Omental fat pad (tissue), 4 donors: ENCODE data around the gene RIMKLA. TPM values are rescaled to one million over a fixed set of nuclear protein-coding genes. Genes with fewer than 3 reads are reported as not detected.

Experiments
- ATAC-seq: fragments of 150-250 bp; one replicate; pipeline ENCODE4 v1.9.1; 2016; ENCODE audit warnings: mild to moderate bottlenecking, moderate library complexity; ENCODE audit not compliant: low FRiP score
- DNase-seq: peaks from one replicate; pipeline ENCODE4 v3.0.0-alpha.2; 2019; ENCODE audit warnings: low spot score
- CTCF ChIP-seq, 3 donors: fragments of 450-650 bp; IDR thresholded peaks; one replicate each; pipeline ENCODE4 v1.5.1; 2016 to 2017; ENCODE audit warnings: antibody characterized with exemption in 3 of 3, mild to moderate bottlenecking in 3 of 3, moderate library complexity in 2 of 3
- total RNA-seq, 4 donors: library from RNA; depleted of rRNA; stranded (reverse); fragments of >200 nt; gene quantifications; one replicate each; pipeline ENCODE4 v1.1.0, GENCODE V29; 2016

RIMKLA gene
- total RNA-seq, 4 donors from 2014 or later, result 0.12 to 0.38 (median 0.25) TPM

GRCh38 chr1:42429603-42430002 is 49.0 kb downstream of the RIMKLA start:
- no peak for TF ChIP-seq CTCF (IDR thresholded peaks at IDR 0.05)
- ATAC-seq (no peak), DNase-seq (no peak)

- DNase-seq (no peak), ATAC-seq (no peak)
- TF ChIP-seq CTCF (IDR thresholded peaks at IDR 0.05), result no peak
These were observed 49.9 kb downstream of the RIMKLA start for GRCh38 chr1:42430286-42431135.

- TF ChIP-seq CTCF (IDR thresholded peaks at IDR 0.05), result no peak
- ATAC-seq, result no peak
- no peak for DNase-seq
These were observed 50.9 kb downstream of the RIMKLA start for GRCh38 chr1:42431514-42431913.

- no peak for ATAC-seq
- TF ChIP-seq CTCF (IDR thresholded peaks at IDR 0.05), result no peak
- no peak for DNase-seq
These were observed 52.1 kb downstream of the RIMKLA start for GRCh38 chr1:42432714-42433113.

GRCh38 chr1:42433369-42433768 is 52.8 kb downstream of the RIMKLA start:
- DNase-seq, result no peak
- TF ChIP-seq CTCF (IDR thresholded peaks at IDR 0.05), result no peak
- no peak for ATAC-seq

GRCh38 chr1:42434340-42434739 is 53.7 kb downstream of the RIMKLA start:
- no peak for TF ChIP-seq CTCF (IDR thresholded peaks at IDR 0.05)
- no peak for ATAC-seq
- no peak for DNase-seq

GRCh38 chr1:42439940-42440339 is 59.3 kb downstream of the RIMKLA start:
- TF ChIP-seq CTCF (IDR thresholded peaks at IDR 0.05), result no peak
- ATAC-seq (no peak), DNase-seq (no peak)
